GM21737 (cell line): ENCODE results near the gene OXA1L.
"Not testable (repeated sequence)": the region's sequence is repeated elsewhere in the genome, so short reads cannot be mapped to it uniquely, and the experiment has no call there.

ENCODE experiments used
- ATAC-seq: cut with Tn5 transposase; IDR thresholded peaks from one replicate; pipeline ENCODE4 v1.9.1; 2021; ENCODE audit warnings: mild to moderate bottlenecking, moderate library complexity; ENCODE audit not compliant: unreplicated experiment

Gene OXA1L

GRCh38 chr14:22767323-22767589, 768 bp downstream of the OXA1L start:
- peak; percentile 25 for ATAC-seq

- no peak for ATAC-seq
These were observed 2.5 kb downstream of the OXA1L start for GRCh38 chr14:22768947-22769346.

GRCh38 chr14:22769369-22769768, 2.9 kb downstream of the OXA1L start:
- ATAC-seq, result no peak

- ATAC-seq, result no peak
These were observed 4.1 kb downstream of the OXA1L start for GRCh38 chr14:22770481-22771187.

- no peak for ATAC-seq
These were observed 6.2 kb downstream of the OXA1L start for GRCh38 chr14:22772725-22773124.

GRCh38 chr14:22773162-22774010, 6.9 kb downstream of the OXA1L start:
- no peak for ATAC-seq

GRCh38 chr14:22774011-22774706, 7.7 kb downstream of the OXA1L start:
- no peak for ATAC-seq

GRCh38 chr14:22776215-22776614, 9.7 kb downstream of the OXA1L start:
- ATAC-seq, result no peak

GRCh38 chr14:22776849-22777248, 10.4 kb downstream of the OXA1L start:
- ATAC-seq, result not testable (repeated sequence)

GRCh38 chr14:22778084-22778483, 11.6 kb downstream of the OXA1L start:
- no peak for ATAC-seq

- no peak for ATAC-seq
These were observed 13.7 kb downstream of the OXA1L start for GRCh38 chr14:22780105-22780679.

- ATAC-seq, result no peak
These were observed 14.4 kb downstream of the OXA1L start for GRCh38 chr14:22780941-22781300.

GRCh38 chr14:22781301-22781991, 15.0 kb downstream of the OXA1L start:
- ATAC-seq, result no peak

- no peak for ATAC-seq
These were observed 20.2 kb downstream of the OXA1L start for GRCh38 chr14:22786685-22787084.

GRCh38 chr14:22791301-22791700, 24.8 kb downstream of the OXA1L start:
- no peak for ATAC-seq

GRCh38 chr14:22792158-22792557, 25.7 kb downstream of the OXA1L start:
- ATAC-seq, result no peak

GRCh38 chr14:22793550-22793949, 27.1 kb downstream of the OXA1L start:
- not testable (repeated sequence) for ATAC-seq

- ATAC-seq, result no peak
These were observed 27.5 kb downstream of the OXA1L start for GRCh38 chr14:22793976-22794375.

- no peak for ATAC-seq
These were observed 28.1 kb downstream of the OXA1L start for GRCh38 chr14:22794551-22794951.

- ATAC-seq, result no peak
These were observed 29.7 kb downstream of the OXA1L start for GRCh38 chr14:22796087-22796707.
